GM23338 (cell line): ENCODE data around the gene SORCS3. TPM values are rescaled to one million over a fixed set of nuclear protein-coding genes. Genes with fewer than 3 reads are reported as not detected.

Experiments used
- ATAC-seq: fragments of 200-7000 bp; cut with Tn5 transposase; 3 replicates; pipeline ENCODE4 v1.9.1; 2020
- DNase-seq: peaks from one replicate; pipeline ENCODE4 v3.0.0-alpha.2; 2015; ENCODE audit warnings: low spot score
- H2AFZ ChIP-seq: fragments of 200-600 bp; sonication (generic); 2 replicates; pipeline ENCODE4 v1.8.0; 2016; ENCODE audit warnings: antibody characterized with exemption, mild to moderate bottlenecking, moderate library complexity
- H3F3A ChIP-seq: fragments of 200-600 bp; sonication (generic); replicated peaks from 2 replicates; pipeline ENCODE4 v1.8.0; 2017; ENCODE audit warnings: antibody characterized with exemption, mixed run types, low read depth
- H3K27ac ChIP-seq: fragments of 200-600 bp; sonication (generic); 2 replicates; pipeline ENCODE4 v1.6.1; 2016; ENCODE audit warnings: low read depth
- H3K27me3 ChIP-seq: fragments of 200-600 bp; sonication (generic); 2 replicates; pipeline ENCODE4 v1.8.0; 2016; ENCODE audit warnings: mild to moderate bottlenecking, mixed run types, moderate library complexity; ENCODE audit not compliant: insufficient read depth
- H3K36me3 ChIP-seq: fragments of 200-600 bp; sonication (generic); 2 replicates; pipeline ENCODE4 v1.8.0; 2016; ENCODE audit warnings: mild to moderate bottlenecking; ENCODE audit not compliant: insufficient read depth
- H3K4me1 ChIP-seq: fragments of 200-600 bp; sonication (generic); 2 replicates; pipeline ENCODE4 v1.8.0; 2016; ENCODE audit warnings: mild to moderate bottlenecking, moderate library complexity; ENCODE audit not compliant: insufficient read depth
- H3K4me2 ChIP-seq: fragments of 200-600 bp; sonication (generic); 2 replicates; pipeline ENCODE4 v1.7.1; 2017; ENCODE audit warnings: mixed run types
- H3K4me3 ChIP-seq: fragments of 200-600 bp; sonication (generic); 2 replicates; pipeline ENCODE4 v1.6.1; 2016; ENCODE audit warnings: mixed run types
- H3K79me2 ChIP-seq: fragments of 200-600 bp; sonication (generic); replicated peaks from 2 replicates; pipeline ENCODE4 v1.8.0; 2017; ENCODE audit warnings: mild to moderate bottlenecking; ENCODE audit not compliant: insufficient read depth
- H3K9me2 ChIP-seq: fragments of 200-600 bp; sonication (generic); 2 replicates; pipeline ENCODE4 v1.8.0; 2017; ENCODE audit not compliant: insufficient read depth
- H4K20me1 ChIP-seq: fragments of 200-600 bp; sonication (generic); replicated peaks from 2 replicates; pipeline ENCODE4 v1.8.0; 2017; ENCODE audit warnings: mild to moderate bottlenecking; ENCODE audit not compliant: insufficient read depth
- H3K27ac Mint-ChIP-seq: 2 replicates; pipeline ENCODE4 v1.8.0; 2020; ENCODE audit warnings: inconsistent platforms, mild to moderate bottlenecking, moderate library complexity, mixed read lengths
- H3K27me3 Mint-ChIP-seq: 3 replicates; pipeline ENCODE4 v1.8.0; 2022; ENCODE audit warnings: low read depth, mild to moderate bottlenecking, moderate library complexity, mixed read lengths, inconsistent platforms; ENCODE audit not compliant: insufficient read depth, poor library complexity
- H3K36me3 Mint-ChIP-seq: 3 replicates; pipeline ENCODE4 v1.8.0; 2021; ENCODE audit warnings: low read depth, mild to moderate bottlenecking, inconsistent platforms, moderate library complexity, mixed read lengths
- H3K4me1 Mint-ChIP-seq: 3 replicates; pipeline ENCODE4 v1.8.0; 2020; ENCODE audit warnings: mild to moderate bottlenecking, inconsistent platforms, mixed read lengths
- H3K4me3 Mint-ChIP-seq: 3 replicates; pipeline ENCODE4 v1.8.0; 2021; ENCODE audit warnings: moderate library complexity, mild to moderate bottlenecking, inconsistent platforms, mixed read lengths
- H3K9me3 Mint-ChIP-seq: 3 replicates; pipeline ENCODE4 v1.8.0; 2020; ENCODE audit warnings: moderate library complexity, mild to moderate bottlenecking, inconsistent platforms, mixed read lengths
- CREB1 ChIP-seq: fragments of 250-450 bp; sonication (Bioruptor Pico); IDR thresholded peaks from 2 replicates; pipeline ENCODE4 v1.5.0; 2020; ENCODE audit warnings: low read depth, mild to moderate bottlenecking, moderate library complexity
- EZH2 ChIP-seq: fragments of 200-600 bp; sonication (generic); IDR thresholded peaks from one replicate; pipeline ENCODE4 v1.8.0; 2017; ENCODE audit warnings: antibody characterized with exemption, mild to moderate bottlenecking, low read depth; ENCODE audit not compliant: unreplicated experiment
- EZH2phosphoT487 ChIP-seq: fragments of 200-600 bp; sonication (generic); IDR thresholded peaks from one replicate; pipeline ENCODE4 v1.8.1; 2018; ENCODE audit warnings: antibody characterized with exemption; ENCODE audit not compliant: unreplicated experiment
- JUNB ChIP-seq: IDR thresholded peaks from one replicate; pipeline ENCODE4 v1.6.1; 2016; ENCODE audit warnings: antibody characterized with exemption; ENCODE audit not compliant: unreplicated experiment
- NANOG ChIP-seq: IDR thresholded peaks from 2 replicates; pipeline ENCODE4 v1.6.1; 2016; ENCODE audit warnings: antibody characterized with exemption, borderline replicate concordance
- POLR2AphosphoS5 ChIP-seq: IDR thresholded peaks from 2 replicates; pipeline ENCODE4 v1.6.1; 2016; ENCODE audit warnings: antibody characterized with exemption, low read depth
- REST ChIP-seq: IDR thresholded peaks from one replicate; pipeline ENCODE4 v1.6.1; 2018; ENCODE audit warnings: antibody characterized with exemption; ENCODE audit not compliant: unreplicated experiment
- STAT1 ChIP-seq: IDR thresholded peaks from one replicate; pipeline ENCODE4 v1.6.1; 2016; ENCODE audit warnings: antibody characterized with exemption; ENCODE audit not compliant: unreplicated experiment
- ZNF114 ChIP-seq: fragments of 250-450 bp; sonication (Bioruptor Pico); IDR thresholded peaks from 2 replicates; pipeline ENCODE4 v1.5.0; 2020; ENCODE audit warnings: mild to moderate bottlenecking, moderate library complexity
- ZNF331 ChIP-seq: fragments of 250-450 bp; sonication (Bioruptor Pico); IDR thresholded peaks from 2 replicates; pipeline ENCODE4 v1.5.0; 2020; ENCODE audit warnings: low read depth, mild to moderate bottlenecking, moderate library complexity
- ZNF462 ChIP-seq: fragments of 250-450 bp; sonication (Bioruptor Pico); IDR thresholded peaks from 2 replicates; pipeline ENCODE4 v1.5.0; 2020; ENCODE audit warnings: mild to moderate bottlenecking, moderate library complexity
- polyA plus RNA-seq: library from polyadenylated mRNA; unstranded; fragments of >200 nt; fragmentation: Nextera tagmentation; extraction: Ambion mirVana; gene quantifications from 2 replicates; pipeline ENCODE4 v1.2.1, GENCODE V29; 2016
- total RNA-seq: library from RNA; depleted of rRNA; stranded (reverse); fragments of >200 nt; shearing (Covaris generic); gene quantifications from 2 replicates; pipeline ENCODE4 v1.2.3, GENCODE V29; 2014
- TF ChIP-seq, protein P1 (sequence below): IDR thresholded peaks from 2 replicates; pipeline ENCODE4 v1.6.1; 2016; ENCODE audit warnings: antibody characterized with exemption
- TF ChIP-seq, protein P2 (sequence below), 2 experiments: fragments of 200-600 bp in 1 of 2; sonication (generic) in 1 of 2; conservative IDR thresholded peaks; 2 replicates each; pipeline versions ENCODE4 v1.5.1 to v1.6.1; 2016 to 2017; ENCODE audit warnings: antibody characterized with exemption in 2 of 2, low read depth in 2 of 2, mild to moderate bottlenecking in 2 of 2, moderate library complexity in 1 of 2

The SORCS3 gene
- total and polyA plus RNA-seq, 2 experiments from 2014 or later, result 0.37 to 1.4 TPM

DNA sequence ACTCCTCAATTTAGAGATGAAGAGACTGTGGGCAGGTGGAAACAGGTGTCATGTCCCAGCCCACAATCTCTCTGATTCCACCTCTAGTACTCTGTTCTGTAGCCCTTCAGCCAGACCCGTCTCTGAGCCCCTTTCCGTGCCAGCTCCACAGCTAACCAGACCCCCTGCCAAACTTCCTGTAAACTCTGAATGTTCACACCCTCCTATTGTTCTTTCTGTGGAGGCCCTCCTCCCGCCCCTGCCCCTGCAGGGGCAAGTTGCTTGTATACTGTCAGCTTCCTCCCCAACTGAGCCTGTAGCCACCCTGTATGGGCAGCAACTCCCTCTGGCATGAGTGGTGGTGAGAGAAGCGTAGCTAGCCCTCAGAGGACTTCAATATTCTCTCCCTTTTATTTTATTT, 520.7 kb downstream of the SORCS3 start:
- H3K9me3 Mint-ChIP-seq, result no peaks in the 10 kb centered on the region
- Histone ChIP-seq H3F3A (no peaks in the 10 kb centered on the region), H3K27ac (no peak overlapping the region), H3K4me2 (no peak overlapping the region), H2AFZ (no peak overlapping the region), H3K36me3 (no peaks in the 10 kb centered on the region), H3K27me3 (no peaks in the 10 kb centered on the region), H3K4me1 (no peaks in the 10 kb centered on the region), H3K4me3 (no peak overlapping the region), H3K79me2 (no peaks in the 10 kb centered on the region), H3K9me2 (peaks cover 12% of the 10 kb centered on the region; the same call in 1 of the 2 replicates), H4K20me1 (no peaks in the 10 kb centered on the region)
- peaks cover 3% of the 10 kb centered on the region for H3K27me3 Mint-ChIP-seq
- TF ChIP-seq STAT1 (no peak), ZNF114 (CRISPR knock-in tag) (no peak), CREB1 (CRISPR knock-in tag) (no peak), POLR2AphosphoS5 (no peak), EZH2 (no peak), NANOG (no peak), JUNB (no peak), ZNF331 (CRISPR knock-in tag) (no peak), ZNF462 (CRISPR knock-in tag) (no peak), REST (no peak), EZH2phosphoT487 (no peak)
- TF ChIP-seq, protein P1, sequence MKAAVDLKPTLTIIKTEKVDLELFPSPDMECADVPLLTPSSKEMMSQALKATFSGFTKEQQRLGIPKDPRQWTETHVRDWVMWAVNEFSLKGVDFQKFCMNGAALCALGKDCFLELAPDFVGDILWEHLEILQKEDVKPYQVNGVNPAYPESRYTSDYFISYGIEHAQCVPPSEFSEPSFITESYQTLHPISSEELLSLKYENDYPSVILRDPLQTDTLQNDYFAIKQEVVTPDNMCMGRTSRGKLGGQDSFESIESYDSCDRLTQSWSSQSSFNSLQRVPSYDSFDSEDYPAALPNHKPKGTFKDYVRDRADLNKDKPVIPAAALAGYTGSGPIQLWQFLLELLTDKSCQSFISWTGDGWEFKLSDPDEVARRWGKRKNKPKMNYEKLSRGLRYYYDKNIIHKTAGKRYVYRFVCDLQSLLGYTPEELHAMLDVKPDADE, result no peak
- TF ChIP-seq, protein P2, sequence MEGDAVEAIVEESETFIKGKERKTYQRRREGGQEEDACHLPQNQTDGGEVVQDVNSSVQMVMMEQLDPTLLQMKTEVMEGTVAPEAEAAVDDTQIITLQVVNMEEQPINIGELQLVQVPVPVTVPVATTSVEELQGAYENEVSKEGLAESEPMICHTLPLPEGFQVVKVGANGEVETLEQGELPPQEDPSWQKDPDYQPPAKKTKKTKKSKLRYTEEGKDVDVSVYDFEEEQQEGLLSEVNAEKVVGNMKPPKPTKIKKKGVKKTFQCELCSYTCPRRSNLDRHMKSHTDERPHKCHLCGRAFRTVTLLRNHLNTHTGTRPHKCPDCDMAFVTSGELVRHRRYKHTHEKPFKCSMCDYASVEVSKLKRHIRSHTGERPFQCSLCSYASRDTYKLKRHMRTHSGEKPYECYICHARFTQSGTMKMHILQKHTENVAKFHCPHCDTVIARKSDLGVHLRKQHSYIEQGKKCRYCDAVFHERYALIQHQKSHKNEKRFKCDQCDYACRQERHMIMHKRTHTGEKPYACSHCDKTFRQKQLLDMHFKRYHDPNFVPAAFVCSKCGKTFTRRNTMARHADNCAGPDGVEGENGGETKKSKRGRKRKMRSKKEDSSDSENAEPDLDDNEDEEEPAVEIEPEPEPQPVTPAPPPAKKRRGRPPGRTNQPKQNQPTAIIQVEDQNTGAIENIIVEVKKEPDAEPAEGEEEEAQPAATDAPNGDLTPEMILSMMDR (conservative IDR thresholded peaks at IDR 0.05; ENCODE audit: low read depth in 2 of 2), result no peak
- H3K36me3 Mint-ChIP-seq, result no peaks in the 10 kb centered on the region
- DNase-seq (peak; percentile 3), ATAC-seq (no peak)
- peaks cover 8% of the 10 kb centered on the region for H3K4me1 Mint-ChIP-seq
- no peak overlapping the region for H3K27ac Mint-ChIP-seq
- H3K4me3 Mint-ChIP-seq, result no peak overlapping the region
